Sigmoid colon (tissue), 4 donors: ENCODE measurements around the gene TARBP2.

Source experiments
- POLR2A ChIP-seq, 2 donors: fragments of 450-650 bp; IDR thresholded peaks; one replicate each; pipeline ENCODE4 v1.6.1; 2016; ENCODE audit warnings: antibody characterized with exemption in 2 of 2, mild to moderate bottlenecking in 2 of 2, moderate library complexity in 2 of 2
- POLR2AphosphoS5 ChIP-seq, 4 donors: sonication (generic); formaldehyde crosslinking; IDR thresholded peaks; one replicate each; pipeline ENCODE4 v1.6.1; 2017; ENCODE audit warnings: antibody characterized with exemption in 4 of 4
- TF ChIP-seq, protein P1 (sequence below), 4 experiments: fragments of 450-650 bp in 3 of 4; fragments of 200-600 bp in 1 of 4; IDR thresholded peaks; one replicate each; pipeline ENCODE4 v1.5.1; 2016 to 2019; ENCODE audit warnings: antibody characterized with exemption in 4 of 4, mild to moderate bottlenecking in 3 of 4, moderate library complexity in 2 of 4

DNA sequence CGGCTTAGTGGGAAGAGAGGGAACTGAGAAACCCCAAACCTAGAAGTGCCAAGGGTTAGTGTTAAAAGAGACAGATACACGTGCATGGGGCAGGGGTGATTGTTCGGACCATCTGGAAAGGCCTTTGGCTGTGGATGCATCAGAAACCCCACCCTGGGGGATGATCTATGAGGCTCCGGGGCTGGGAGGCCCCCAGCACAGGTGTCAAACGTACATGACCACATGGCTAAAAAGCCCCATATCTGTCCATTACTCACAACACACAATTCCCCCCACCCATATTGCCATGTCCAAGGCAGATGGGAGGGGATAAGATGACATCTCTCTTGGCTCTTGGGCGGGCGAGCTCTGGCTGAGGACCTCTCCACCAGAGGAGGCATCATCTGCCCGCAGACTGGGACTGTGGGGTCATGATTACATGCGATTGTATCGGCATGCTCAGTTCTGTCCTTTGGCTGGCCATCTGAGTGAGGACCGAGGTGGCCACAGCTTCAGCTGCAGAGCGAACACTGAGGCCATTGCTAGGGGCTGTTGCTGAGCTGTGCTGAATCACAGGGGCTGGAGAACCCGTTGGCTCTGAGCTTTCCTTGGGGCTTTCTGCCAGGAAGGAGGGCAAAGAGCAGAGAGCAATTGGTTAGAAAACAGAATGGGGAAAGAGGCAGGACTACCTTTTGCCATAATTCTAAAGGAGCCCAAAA is 15.8 kb downstream of the TARBP2 start:
- TF ChIP-seq, protein P1, sequence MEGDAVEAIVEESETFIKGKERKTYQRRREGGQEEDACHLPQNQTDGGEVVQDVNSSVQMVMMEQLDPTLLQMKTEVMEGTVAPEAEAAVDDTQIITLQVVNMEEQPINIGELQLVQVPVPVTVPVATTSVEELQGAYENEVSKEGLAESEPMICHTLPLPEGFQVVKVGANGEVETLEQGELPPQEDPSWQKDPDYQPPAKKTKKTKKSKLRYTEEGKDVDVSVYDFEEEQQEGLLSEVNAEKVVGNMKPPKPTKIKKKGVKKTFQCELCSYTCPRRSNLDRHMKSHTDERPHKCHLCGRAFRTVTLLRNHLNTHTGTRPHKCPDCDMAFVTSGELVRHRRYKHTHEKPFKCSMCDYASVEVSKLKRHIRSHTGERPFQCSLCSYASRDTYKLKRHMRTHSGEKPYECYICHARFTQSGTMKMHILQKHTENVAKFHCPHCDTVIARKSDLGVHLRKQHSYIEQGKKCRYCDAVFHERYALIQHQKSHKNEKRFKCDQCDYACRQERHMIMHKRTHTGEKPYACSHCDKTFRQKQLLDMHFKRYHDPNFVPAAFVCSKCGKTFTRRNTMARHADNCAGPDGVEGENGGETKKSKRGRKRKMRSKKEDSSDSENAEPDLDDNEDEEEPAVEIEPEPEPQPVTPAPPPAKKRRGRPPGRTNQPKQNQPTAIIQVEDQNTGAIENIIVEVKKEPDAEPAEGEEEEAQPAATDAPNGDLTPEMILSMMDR (IDR thresholded peaks at IDR 0.05): no peak
- TF ChIP-seq POLR2A (IDR thresholded peaks at IDR 0.05) (no peak), POLR2AphosphoS5 (IDR thresholded peaks at IDR 0.05) (no peak)
